A549 (cell line): ENCODE data around the gene SGIP1.

ENCODE experiments used
- CEBPB ChIP-seq, 2 experiments: fragments of >200 bp in 1 of 2; sonication (Bioruptor Twin) in 1 of 2; formaldehyde crosslinking in 1 of 2; IDR thresholded peaks; 2 replicates each; pipeline ENCODE4 v1.6.1; 2012 to 2016
- CTCF ChIP-seq: fragments of >200 bp; sonication (Bioruptor Twin); formaldehyde crosslinking; IDR thresholded peaks from 3 replicates; pipeline ENCODE4 v1.5.1; 2016
- MAFK ChIP-seq: fragments of 450-650 bp; IDR thresholded peaks from 2 replicates; pipeline ENCODE4 v1.6.1; 2014; ENCODE audit not compliant: partially characterized antibody
- MYC ChIP-seq: IDR thresholded peaks from 2 replicates; pipeline ENCODE4 v1.6.1; 2012; ENCODE audit warnings: mild to moderate bottlenecking, inconsistent platforms, low read length, improper control_type of control experiment, borderline replicate concordance
- POLR2A ChIP-seq: IDR thresholded peaks from 2 replicates; pipeline ENCODE4 v1.6.1; 2012; ENCODE audit warnings: mild to moderate bottlenecking, low read length

GRCh38 chr1:66533804-66534740 lies at the start of gene SGIP1:
- TF ChIP-seq CEBPB (IDR thresholded peaks at IDR 0.05) (no peak), POLR2A (no peak), CTCF (no peak), MYC (no peak), MAFK (no peak)
